Activated CD8-positive, alpha-beta memory T cell treated with anti-CD3 and anti-CD28 coated beads, Interleukin-2, amount 50 U/mL, for 24 hours (primary cell): ENCODE results near the gene UBL3.

Experiments used
- DNase-seq: peaks from one replicate; pipeline ENCODE4 v3.0.0-alpha.2; 2020; ENCODE audit errors: extremely low read depth

Gene UBL3

GRCh38 chr13:29857085-29857484 is 6.7 kb upstream of the UBL3 start:
- DNase-seq: no peak

DNA sequence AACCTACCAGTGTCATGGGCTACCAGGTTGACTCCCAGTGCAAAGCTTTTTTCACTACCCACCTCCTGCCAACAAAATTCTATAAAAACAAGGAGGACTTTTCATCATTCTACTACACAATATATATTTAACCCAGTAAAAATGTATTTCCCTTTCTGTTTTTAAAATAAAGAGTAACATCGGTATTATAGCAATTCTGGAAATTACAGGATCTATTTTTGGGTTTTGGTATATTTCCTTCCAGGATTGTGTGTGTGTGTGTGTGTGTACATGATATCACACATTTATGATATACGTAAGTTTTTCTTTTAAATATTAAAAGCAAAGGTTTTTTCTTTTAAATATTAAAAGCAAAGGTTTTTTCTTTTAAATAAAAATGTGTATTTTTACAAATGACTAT is 6.0 kb upstream of the UBL3 start:
- no peak for DNase-seq

- no peak for DNase-seq
Observed at GRCh38 chr13:29855784-29856183, 5.4 kb upstream of the UBL3 start.

GRCh38 chr13:29855009-29855408 is 4.6 kb upstream of the UBL3 start:
- DNase-seq: no peak

DNA sequence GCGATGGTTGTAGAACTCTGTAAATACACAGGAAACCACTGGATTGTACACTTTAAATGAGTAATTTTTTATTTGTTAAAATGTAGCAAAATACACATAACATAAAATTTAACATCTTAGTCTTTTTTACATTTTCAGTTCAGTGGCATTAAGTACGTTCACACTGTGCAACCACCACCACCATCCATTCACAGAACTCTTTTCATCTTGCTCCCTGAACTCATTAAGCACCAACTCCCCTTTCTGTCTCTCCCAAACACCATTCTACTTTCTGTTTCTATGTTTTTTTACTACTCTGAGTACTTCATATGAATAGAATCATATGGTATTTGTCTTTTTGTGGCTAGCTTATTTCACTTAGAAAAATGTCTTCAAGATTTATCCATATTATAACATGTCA is 2.7 kb upstream of the UBL3 start:
- no peak for DNase-seq

GRCh38 chr13:29852472-29853054 is 2.1 kb upstream of the UBL3 start:
- DNase-seq: no peak

DNA sequence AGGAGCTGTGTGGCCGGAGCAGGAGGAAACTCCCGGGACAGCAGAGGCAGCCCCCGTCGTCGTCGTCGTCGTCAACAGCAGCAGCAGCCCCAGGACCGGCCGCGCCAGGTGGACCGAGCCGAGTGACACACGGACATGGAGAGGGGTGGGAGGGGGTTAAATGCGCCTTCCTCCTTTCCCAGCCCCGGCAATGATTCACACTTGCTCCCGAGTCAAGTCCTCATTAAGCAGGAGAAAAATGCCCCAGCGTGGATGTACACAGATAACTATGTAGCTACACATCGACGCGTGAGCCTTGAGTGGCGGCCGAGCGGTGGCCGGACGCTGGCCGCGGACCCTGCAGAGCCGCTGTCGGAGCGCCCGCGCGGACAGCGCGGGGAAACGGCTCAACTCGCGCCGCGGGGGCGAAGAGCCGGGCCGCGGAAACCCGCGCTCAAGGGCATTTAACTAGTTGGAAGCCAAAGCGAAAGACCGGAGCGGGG is 645 bp downstream of the UBL3 start:
- DNase-seq: no peak

DNA sequence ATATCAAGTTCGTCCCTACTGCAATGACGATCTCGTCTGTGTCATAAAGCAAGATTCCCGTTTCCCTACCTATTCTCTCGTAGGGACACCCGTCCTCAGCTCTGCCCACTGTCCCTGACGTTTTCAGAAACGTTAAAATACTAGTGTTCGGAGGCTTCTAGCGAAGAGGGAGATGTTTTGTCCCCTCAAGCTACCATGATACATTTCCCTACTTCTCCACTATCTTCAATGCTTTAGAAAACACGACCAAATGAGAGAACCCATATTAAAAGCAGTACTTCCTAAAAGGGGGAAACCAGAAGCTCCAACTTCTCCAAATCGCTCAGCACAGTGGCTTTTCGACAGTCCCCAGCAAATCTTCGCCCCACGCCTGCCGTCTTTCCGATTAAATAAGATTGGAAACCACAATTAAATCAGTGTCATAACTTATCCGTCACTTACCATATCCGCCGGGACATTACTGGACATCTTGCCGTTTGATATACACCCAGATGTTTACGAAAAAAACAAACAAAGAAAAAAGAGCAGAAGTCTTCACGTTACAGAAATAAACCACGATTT is 1.3 kb downstream of the UBL3 start:
- DNase-seq: no peak

DNA sequence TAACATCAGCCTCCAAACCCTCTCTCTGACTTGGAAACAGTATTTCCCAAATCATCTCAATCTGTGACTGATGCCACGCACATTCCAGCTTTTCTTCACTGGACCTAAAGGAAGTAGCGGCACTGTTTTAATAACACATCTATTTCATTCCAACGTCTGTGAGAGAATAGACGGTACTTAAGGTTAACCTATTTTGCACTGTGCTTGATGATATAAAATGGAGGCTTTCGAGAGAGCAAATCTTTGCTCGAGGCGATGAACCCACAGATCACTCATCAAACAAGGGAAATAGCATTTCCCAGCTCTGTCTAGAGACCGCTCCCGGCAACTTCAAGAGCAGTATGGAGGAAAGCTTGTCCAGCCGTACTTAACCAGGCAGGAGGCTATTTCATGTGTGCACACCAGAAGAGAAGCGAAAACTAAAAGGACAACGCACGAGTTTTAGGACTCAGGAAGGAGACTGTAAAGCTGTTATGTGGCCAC is 2.9 kb downstream of the UBL3 start:
- no peak for DNase-seq

DNA sequence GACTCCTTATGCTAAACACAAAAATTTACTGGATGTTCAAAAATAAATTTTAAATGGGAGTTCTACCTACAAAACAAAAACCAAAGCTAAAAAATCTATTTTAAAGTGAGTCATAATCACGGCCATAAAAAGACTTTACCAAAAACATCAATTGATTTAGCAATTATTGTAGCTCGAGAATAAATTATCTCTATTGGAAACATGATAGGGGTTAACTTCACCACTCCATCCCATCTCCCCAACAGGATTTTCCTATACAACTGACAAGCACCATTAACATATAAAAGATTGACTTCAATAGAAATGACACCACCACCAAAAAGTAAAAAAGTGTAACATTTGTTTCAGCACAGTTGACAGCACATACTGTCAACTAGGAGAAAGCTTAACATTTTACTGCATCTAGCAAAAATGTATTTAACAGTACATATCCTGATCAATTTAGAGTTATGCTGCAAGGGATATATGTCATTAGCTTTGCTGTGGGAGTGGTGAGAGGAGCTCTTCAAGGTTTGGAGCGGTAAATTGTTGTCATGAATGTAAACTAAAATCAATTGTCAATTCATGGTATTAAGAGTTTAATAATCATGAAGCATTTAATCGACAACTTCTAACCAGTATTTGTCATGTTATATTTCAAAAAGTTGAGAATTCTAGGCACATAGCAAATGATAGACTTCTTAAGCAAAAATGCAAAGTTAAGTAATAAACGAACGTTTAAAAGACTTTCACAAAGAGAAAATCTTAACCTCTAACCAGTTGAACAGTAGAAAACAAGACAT is 3.8 kb downstream of the UBL3 start:
- DNase-seq: no peak

- DNase-seq: no peak
Observed at GRCh38 chr13:29845440-29846056, 4.9 kb downstream of the UBL3 start.

GRCh38 chr13:29844441-29844840 is 6.0 kb downstream of the UBL3 start:
- DNase-seq: no peak

DNA sequence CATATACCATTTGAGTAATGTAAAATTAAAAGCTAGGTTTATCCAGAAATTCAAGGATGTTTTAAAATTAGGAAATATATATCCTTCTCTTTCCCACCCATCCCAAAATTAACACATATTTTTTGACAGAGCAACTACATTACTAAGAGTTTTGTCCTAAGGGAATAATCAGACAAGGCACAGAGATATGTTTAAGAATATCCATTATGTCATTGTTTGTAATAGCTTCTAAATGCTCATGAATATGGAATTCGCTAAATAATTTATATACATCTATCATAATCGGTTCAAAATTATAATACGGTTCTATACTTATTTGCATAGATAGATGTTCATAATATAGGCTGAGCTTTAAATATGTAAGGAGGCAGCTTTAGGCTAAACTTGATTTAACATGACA is 9.8 kb downstream of the UBL3 start:
- no peak for DNase-seq

- DNase-seq: no peak
Observed at GRCh38 chr13:29835280-29836061, 14.9 kb downstream of the UBL3 start.

GRCh38 chr13:29832761-29833298 is 17.6 kb downstream of the UBL3 start:
- no peak for DNase-seq

DNA sequence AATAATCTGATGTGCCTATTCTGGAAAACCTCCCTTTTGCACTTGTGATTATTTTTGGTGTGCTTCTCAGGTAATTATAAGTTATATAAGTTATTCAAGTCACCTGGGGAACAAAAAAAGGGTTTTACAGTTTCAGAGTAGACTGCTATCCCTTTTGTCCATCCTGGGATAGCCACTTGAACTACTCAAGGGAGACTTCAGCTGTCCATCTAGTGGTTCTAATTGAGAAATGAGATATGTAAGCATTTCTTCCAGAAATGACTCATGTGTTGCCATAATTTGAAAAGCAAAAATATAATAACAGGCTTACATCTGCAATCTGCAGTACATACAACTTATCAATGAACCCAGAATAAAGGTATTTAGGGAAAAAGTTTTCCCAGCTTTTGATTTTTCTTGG is 20.4 kb downstream of the UBL3 start:
- no peak for DNase-seq

GRCh38 chr13:29819143-29819542 is 31.3 kb downstream of the UBL3 start:
- DNase-seq: no peak

DNA sequence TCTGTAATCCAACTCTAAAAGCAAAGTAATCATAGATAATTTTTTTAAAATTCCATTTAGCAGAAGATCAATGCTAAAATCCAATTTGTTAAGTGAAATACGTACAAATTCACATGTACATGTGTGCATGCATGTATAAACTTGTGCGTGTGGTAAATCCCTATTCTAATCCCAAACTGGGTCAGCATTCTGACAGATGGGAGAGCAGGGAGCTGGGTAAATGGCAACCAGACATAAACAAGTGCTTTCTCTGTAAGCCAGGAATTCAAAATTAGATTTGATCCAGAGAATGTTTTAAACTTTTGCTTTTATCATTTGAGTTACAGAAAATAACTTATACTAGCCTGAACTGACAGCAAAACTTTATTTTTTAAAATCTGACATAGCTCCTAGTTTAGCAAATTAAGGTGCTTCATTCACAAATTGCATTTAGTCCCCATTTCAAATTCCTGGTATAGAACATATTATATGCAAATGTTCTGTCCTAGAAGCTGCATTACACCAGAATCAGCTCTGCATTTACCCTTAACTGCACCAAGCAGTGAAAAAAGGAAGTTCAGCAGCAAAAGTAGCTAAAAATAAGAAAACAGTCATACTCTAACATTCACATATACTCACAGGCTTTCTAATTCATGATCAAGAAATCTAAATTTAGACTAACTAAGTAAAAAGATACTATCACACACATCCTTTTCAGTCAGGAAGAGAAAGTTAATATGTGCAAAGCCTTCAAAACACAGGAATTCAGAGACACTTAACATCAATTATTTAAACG is 32.6 kb downstream of the UBL3 start:
- no peak for DNase-seq

- DNase-seq: no peak
Observed at GRCh38 chr13:29816715-29817114, 33.7 kb downstream of the UBL3 start.

GRCh38 chr13:29815336-29815735 is 35.1 kb downstream of the UBL3 start:
- DNase-seq: no peak

GRCh38 chr13:29810898-29811297 is 39.5 kb downstream of the UBL3 start:
- no peak for DNase-seq
